GM23338 (cell line): ENCODE data around the gene TMEM222. TPM values are rescaled to one million over a fixed set of nuclear protein-coding genes. Genes with fewer than 3 reads are reported as not detected.

Experiments
- ATAC-seq: fragments of 200-7000 bp; cut with Tn5 transposase; 3 replicates; pipeline ENCODE4 v1.9.1; 2020
- DNase-seq: peaks from one replicate; pipeline ENCODE4 v3.0.0-alpha.2; 2015; ENCODE audit warnings: low spot score
- H2AFZ ChIP-seq: fragments of 200-600 bp; sonication (generic); 2 replicates; pipeline ENCODE4 v1.8.0; 2016; ENCODE audit warnings: antibody characterized with exemption, mild to moderate bottlenecking, moderate library complexity
- H3F3A ChIP-seq: fragments of 200-600 bp; sonication (generic); replicated peaks from 2 replicates; pipeline ENCODE4 v1.8.0; 2017; ENCODE audit warnings: antibody characterized with exemption, mixed run types, low read depth
- H3K27ac ChIP-seq: fragments of 200-600 bp; sonication (generic); 2 replicates; pipeline ENCODE4 v1.6.1; 2016; ENCODE audit warnings: low read depth
- H3K27me3 ChIP-seq: fragments of 200-600 bp; sonication (generic); 2 replicates; pipeline ENCODE4 v1.8.0; 2016; ENCODE audit warnings: mild to moderate bottlenecking, mixed run types, moderate library complexity; ENCODE audit not compliant: insufficient read depth
- H3K36me3 ChIP-seq: fragments of 200-600 bp; sonication (generic); 2 replicates; pipeline ENCODE4 v1.8.0; 2016; ENCODE audit warnings: mild to moderate bottlenecking; ENCODE audit not compliant: insufficient read depth
- H3K4me1 ChIP-seq: fragments of 200-600 bp; sonication (generic); 2 replicates; pipeline ENCODE4 v1.8.0; 2016; ENCODE audit warnings: mild to moderate bottlenecking, moderate library complexity; ENCODE audit not compliant: insufficient read depth
- H3K4me2 ChIP-seq: fragments of 200-600 bp; sonication (generic); 2 replicates; pipeline ENCODE4 v1.7.1; 2017; ENCODE audit warnings: mixed run types
- H3K4me3 ChIP-seq: fragments of 200-600 bp; sonication (generic); 2 replicates; pipeline ENCODE4 v1.6.1; 2016; ENCODE audit warnings: mixed run types
- H3K79me2 ChIP-seq: fragments of 200-600 bp; sonication (generic); replicated peaks from 2 replicates; pipeline ENCODE4 v1.8.0; 2017; ENCODE audit warnings: mild to moderate bottlenecking; ENCODE audit not compliant: insufficient read depth
- H3K9me2 ChIP-seq: fragments of 200-600 bp; sonication (generic); 2 replicates; pipeline ENCODE4 v1.8.0; 2017; ENCODE audit not compliant: insufficient read depth
- H4K20me1 ChIP-seq: fragments of 200-600 bp; sonication (generic); replicated peaks from 2 replicates; pipeline ENCODE4 v1.8.0; 2017; ENCODE audit warnings: mild to moderate bottlenecking; ENCODE audit not compliant: insufficient read depth
- H3K27ac Mint-ChIP-seq: 2 replicates; pipeline ENCODE4 v1.8.0; 2020; ENCODE audit warnings: inconsistent platforms, mild to moderate bottlenecking, moderate library complexity, mixed read lengths
- H3K27me3 Mint-ChIP-seq: 3 replicates; pipeline ENCODE4 v1.8.0; 2022; ENCODE audit warnings: low read depth, mild to moderate bottlenecking, moderate library complexity, mixed read lengths, inconsistent platforms; ENCODE audit not compliant: insufficient read depth, poor library complexity
- H3K36me3 Mint-ChIP-seq: 3 replicates; pipeline ENCODE4 v1.8.0; 2021; ENCODE audit warnings: low read depth, mild to moderate bottlenecking, inconsistent platforms, moderate library complexity, mixed read lengths
- H3K4me1 Mint-ChIP-seq: 3 replicates; pipeline ENCODE4 v1.8.0; 2020; ENCODE audit warnings: mild to moderate bottlenecking, inconsistent platforms, mixed read lengths
- H3K4me3 Mint-ChIP-seq: 3 replicates; pipeline ENCODE4 v1.8.0; 2021; ENCODE audit warnings: moderate library complexity, mild to moderate bottlenecking, inconsistent platforms, mixed read lengths
- H3K9me3 Mint-ChIP-seq: 3 replicates; pipeline ENCODE4 v1.8.0; 2020; ENCODE audit warnings: moderate library complexity, mild to moderate bottlenecking, inconsistent platforms, mixed read lengths
- CREB1 ChIP-seq: fragments of 250-450 bp; sonication (Bioruptor Pico); IDR thresholded peaks from 2 replicates; pipeline ENCODE4 v1.5.0; 2020; ENCODE audit warnings: low read depth, mild to moderate bottlenecking, moderate library complexity
- EZH2 ChIP-seq: fragments of 200-600 bp; sonication (generic); IDR thresholded peaks from one replicate; pipeline ENCODE4 v1.8.0; 2017; ENCODE audit warnings: antibody characterized with exemption, mild to moderate bottlenecking, low read depth; ENCODE audit not compliant: unreplicated experiment
- EZH2phosphoT487 ChIP-seq: fragments of 200-600 bp; sonication (generic); IDR thresholded peaks from one replicate; pipeline ENCODE4 v1.8.1; 2018; ENCODE audit warnings: antibody characterized with exemption; ENCODE audit not compliant: unreplicated experiment
- JUNB ChIP-seq: IDR thresholded peaks from one replicate; pipeline ENCODE4 v1.6.1; 2016; ENCODE audit warnings: antibody characterized with exemption; ENCODE audit not compliant: unreplicated experiment
- NANOG ChIP-seq: IDR thresholded peaks from 2 replicates; pipeline ENCODE4 v1.6.1; 2016; ENCODE audit warnings: antibody characterized with exemption, borderline replicate concordance
- POLR2AphosphoS5 ChIP-seq: IDR thresholded peaks from 2 replicates; pipeline ENCODE4 v1.6.1; 2016; ENCODE audit warnings: antibody characterized with exemption, low read depth
- STAT1 ChIP-seq: IDR thresholded peaks from one replicate; pipeline ENCODE4 v1.6.1; 2016; ENCODE audit warnings: antibody characterized with exemption; ENCODE audit not compliant: unreplicated experiment
- ZNF114 ChIP-seq: fragments of 250-450 bp; sonication (Bioruptor Pico); IDR thresholded peaks from 2 replicates; pipeline ENCODE4 v1.5.0; 2020; ENCODE audit warnings: mild to moderate bottlenecking, moderate library complexity
- ZNF331 ChIP-seq: fragments of 250-450 bp; sonication (Bioruptor Pico); IDR thresholded peaks from 2 replicates; pipeline ENCODE4 v1.5.0; 2020; ENCODE audit warnings: low read depth, mild to moderate bottlenecking, moderate library complexity
- polyA plus RNA-seq: library from polyadenylated mRNA; unstranded; fragments of >200 nt; fragmentation: Nextera tagmentation; extraction: Ambion mirVana; gene quantifications from 2 replicates; pipeline ENCODE4 v1.2.1, GENCODE V29; 2016
- total RNA-seq: library from RNA; depleted of rRNA; stranded (reverse); fragments of >200 nt; shearing (Covaris generic); gene quantifications from 2 replicates; pipeline ENCODE4 v1.2.3, GENCODE V29; 2014
- TF ChIP-seq, protein P1 (sequence below), 2 experiments: fragments of 200-600 bp in 1 of 2; sonication (generic) in 1 of 2; conservative IDR thresholded peaks; 2 replicates each; pipeline versions ENCODE4 v1.5.1 to v1.6.1; 2016 to 2017; ENCODE audit warnings: antibody characterized with exemption in 2 of 2, low read depth in 2 of 2, mild to moderate bottlenecking in 2 of 2, moderate library complexity in 1 of 2
- TF ChIP-seq, protein P2 (sequence below): IDR thresholded peaks from 2 replicates; pipeline ENCODE4 v1.6.1; 2016; ENCODE audit warnings: antibody characterized with exemption
- TF ChIP-seq, protein P3 (sequence below): IDR thresholded peaks from one replicate; pipeline ENCODE4 v1.6.1; 2018; ENCODE audit warnings: antibody characterized with exemption; ENCODE audit not compliant: unreplicated experiment

Gene TMEM222
- total and polyA plus RNA-seq, 2 experiments from 2014 or later, result 17.8 to 22.6 TPM

DNA sequence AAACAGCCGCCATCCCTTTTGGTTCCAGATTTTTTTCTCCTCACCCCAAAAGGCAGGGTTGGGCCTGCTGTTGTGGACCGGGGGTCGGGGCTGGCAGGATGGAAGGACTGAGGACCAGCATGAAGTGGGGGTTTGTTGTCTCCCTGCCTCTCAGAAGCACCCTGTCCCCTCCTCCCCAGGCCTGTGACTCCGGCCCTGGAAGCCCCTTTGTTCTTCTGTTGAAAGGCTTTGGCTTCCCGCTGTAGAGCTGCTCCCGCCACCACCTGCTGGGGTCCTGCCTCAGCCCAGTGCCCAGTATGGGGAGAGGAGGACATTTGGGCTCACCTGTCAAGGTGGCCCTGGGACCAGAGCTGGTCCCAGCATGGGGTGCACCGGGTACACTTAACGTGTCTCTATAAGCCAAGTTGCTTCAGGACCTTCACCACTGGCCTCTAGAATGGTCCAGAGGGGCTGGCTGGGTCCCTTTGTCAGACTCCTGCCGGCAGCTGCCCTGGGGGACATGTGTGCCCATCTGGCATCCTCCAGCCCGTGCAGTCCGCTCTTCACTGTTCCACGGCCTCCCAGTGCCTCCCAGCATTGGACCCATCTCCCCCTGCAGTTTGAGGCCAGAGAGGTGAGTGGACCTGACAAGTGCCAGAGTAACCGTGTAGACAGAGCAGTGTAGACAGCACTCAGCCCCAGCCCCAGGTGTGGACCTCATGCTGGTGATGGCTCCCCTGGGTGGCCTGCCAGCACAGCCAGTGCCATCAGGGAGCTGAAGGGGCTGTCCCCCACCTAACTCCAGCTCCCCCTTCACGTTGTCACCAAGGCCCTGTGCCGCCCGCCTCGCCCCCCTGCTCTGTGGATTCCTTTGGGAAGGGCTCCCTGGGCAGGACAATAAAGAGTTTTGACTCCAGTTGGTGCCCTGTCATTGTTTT, 13.8 kb downstream of the TMEM222 start:
- Histone ChIP-seq H3K36me3 (peaks cover 4% of the 10 kb centered on the region; the same call in 1 of the 2 replicates), H3K27me3 (no peaks in the 10 kb centered on the region), H3K9me2 (no peaks in the 10 kb centered on the region), H2AFZ (no peak overlapping the region), H3F3A (peaks cover 5% of the 10 kb centered on the region; the same call in 1 of the 2 replicates), H4K20me1 (no peaks in the 10 kb centered on the region; the same call in 1 of the 2 replicates), H3K79me2 (no peaks in the 10 kb centered on the region), H3K4me3 (no peak overlapping the region), H3K4me2 (no peak overlapping the region), H3K4me1 (0 out of 2 replicates have a peak, but pooled peaks cover 2% of the 10 kb centered on the region), H3K27ac (no peak overlapping the region)
- no peaks in the 10 kb centered on the region for H3K9me3 Mint-ChIP-seq
- ATAC-seq (no peak), DNase-seq (no peak)
- H3K27me3 Mint-ChIP-seq, result peaks cover 14% of the 10 kb centered on the region
- H3K36me3 Mint-ChIP-seq, result peaks cover 38% of the 10 kb centered on the region
- no peak overlapping the region for H3K4me3 Mint-ChIP-seq
- peaks cover 9% of the 10 kb centered on the region for H3K4me1 Mint-ChIP-seq
- TF ChIP-seq, protein P1, sequence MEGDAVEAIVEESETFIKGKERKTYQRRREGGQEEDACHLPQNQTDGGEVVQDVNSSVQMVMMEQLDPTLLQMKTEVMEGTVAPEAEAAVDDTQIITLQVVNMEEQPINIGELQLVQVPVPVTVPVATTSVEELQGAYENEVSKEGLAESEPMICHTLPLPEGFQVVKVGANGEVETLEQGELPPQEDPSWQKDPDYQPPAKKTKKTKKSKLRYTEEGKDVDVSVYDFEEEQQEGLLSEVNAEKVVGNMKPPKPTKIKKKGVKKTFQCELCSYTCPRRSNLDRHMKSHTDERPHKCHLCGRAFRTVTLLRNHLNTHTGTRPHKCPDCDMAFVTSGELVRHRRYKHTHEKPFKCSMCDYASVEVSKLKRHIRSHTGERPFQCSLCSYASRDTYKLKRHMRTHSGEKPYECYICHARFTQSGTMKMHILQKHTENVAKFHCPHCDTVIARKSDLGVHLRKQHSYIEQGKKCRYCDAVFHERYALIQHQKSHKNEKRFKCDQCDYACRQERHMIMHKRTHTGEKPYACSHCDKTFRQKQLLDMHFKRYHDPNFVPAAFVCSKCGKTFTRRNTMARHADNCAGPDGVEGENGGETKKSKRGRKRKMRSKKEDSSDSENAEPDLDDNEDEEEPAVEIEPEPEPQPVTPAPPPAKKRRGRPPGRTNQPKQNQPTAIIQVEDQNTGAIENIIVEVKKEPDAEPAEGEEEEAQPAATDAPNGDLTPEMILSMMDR (conservative IDR thresholded peaks at IDR 0.05; ENCODE audit: low read depth in 2 of 2), result no peak
- TF ChIP-seq EZH2 (no peak), JUNB (no peak), CREB1 (CRISPR knock-in tag) (no peak), STAT1 (no peak), ZNF331 (CRISPR knock-in tag) (no peak), POLR2AphosphoS5 (no peak), NANOG (no peak), EZH2phosphoT487 (no peak), ZNF114 (CRISPR knock-in tag) (no peak)
- TF ChIP-seq, protein P2, sequence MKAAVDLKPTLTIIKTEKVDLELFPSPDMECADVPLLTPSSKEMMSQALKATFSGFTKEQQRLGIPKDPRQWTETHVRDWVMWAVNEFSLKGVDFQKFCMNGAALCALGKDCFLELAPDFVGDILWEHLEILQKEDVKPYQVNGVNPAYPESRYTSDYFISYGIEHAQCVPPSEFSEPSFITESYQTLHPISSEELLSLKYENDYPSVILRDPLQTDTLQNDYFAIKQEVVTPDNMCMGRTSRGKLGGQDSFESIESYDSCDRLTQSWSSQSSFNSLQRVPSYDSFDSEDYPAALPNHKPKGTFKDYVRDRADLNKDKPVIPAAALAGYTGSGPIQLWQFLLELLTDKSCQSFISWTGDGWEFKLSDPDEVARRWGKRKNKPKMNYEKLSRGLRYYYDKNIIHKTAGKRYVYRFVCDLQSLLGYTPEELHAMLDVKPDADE, result no peak
- TF ChIP-seq, protein P3, sequence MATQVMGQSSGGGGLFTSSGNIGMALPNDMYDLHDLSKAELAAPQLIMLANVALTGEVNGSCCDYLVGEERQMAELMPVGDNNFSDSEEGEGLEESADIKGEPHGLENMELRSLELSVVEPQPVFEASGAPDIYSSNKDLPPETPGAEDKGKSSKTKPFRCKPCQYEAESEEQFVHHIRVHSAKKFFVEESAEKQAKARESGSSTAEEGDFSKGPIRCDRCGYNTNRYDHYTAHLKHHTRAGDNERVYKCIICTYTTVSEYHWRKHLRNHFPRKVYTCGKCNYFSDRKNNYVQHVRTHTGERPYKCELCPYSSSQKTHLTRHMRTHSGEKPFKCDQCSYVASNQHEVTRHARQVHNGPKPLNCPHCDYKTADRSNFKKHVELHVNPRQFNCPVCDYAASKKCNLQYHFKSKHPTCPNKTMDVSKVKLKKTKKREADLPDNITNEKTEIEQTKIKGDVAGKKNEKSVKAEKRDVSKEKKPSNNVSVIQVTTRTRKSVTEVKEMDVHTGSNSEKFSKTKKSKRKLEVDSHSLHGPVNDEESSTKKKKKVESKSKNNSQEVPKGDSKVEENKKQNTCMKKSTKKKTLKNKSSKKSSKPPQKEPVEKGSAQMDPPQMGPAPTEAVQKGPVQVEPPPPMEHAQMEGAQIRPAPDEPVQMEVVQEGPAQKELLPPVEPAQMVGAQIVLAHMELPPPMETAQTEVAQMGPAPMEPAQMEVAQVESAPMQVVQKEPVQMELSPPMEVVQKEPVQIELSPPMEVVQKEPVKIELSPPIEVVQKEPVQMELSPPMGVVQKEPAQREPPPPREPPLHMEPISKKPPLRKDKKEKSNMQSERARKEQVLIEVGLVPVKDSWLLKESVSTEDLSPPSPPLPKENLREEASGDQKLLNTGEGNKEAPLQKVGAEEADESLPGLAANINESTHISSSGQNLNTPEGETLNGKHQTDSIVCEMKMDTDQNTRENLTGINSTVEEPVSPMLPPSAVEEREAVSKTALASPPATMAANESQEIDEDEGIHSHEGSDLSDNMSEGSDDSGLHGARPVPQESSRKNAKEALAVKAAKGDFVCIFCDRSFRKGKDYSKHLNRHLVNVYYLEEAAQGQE, result no peak
- no peak overlapping the region for H3K27ac Mint-ChIP-seq
